AG04450 (cell line): ENCODE results near the gene PLXNA4. TPM values are rescaled to one million over a fixed set of nuclear protein-coding genes. Genes with fewer than 3 reads are reported as not detected.

Experiments
- CTCF ChIA-PET: fragments of 300-600, 350-600 bp; formaldehyde crosslinking; extraction: SDS; loops from one replicate; lab custom pipeline; 2022; ENCODE audit warnings: antibody characterized with exemption, inconsistent platforms; lab: Charles Lee
- POLR2A ChIA-PET: fragments of 350-600 bp; formaldehyde crosslinking; extraction: SDS; loops from one replicate; lab custom pipeline; 2021; ENCODE audit warnings: antibody characterized with exemption, inconsistent platforms; lab: Yijun Ruan, JAX
- DNase-seq: peaks from one replicate; pipeline ENCODE4 v3.0.0-alpha.2; 2011; ENCODE audit warnings: low read depth, low spot score
- H3K27ac ChIP-seq: one replicate; pipeline ENCODE4 v1.5.1; 2012; ENCODE audit warnings: low read depth, low read length, control low read depth
- H3K27me3 ChIP-seq: one replicate; pipeline ENCODE4 v1.6.0; 2012; ENCODE audit warnings: low read length; ENCODE audit not compliant: control insufficient read depth, insufficient read depth
- H3K4me3 ChIP-seq: 2 replicates; pipeline ENCODE4 v1.5.1; 2011; ENCODE audit warnings: mild to moderate bottlenecking, low read depth, low read length, control low read depth
- H3K9me3 ChIP-seq: 2 replicates; pipeline ENCODE4 v1.5.1; 2012; ENCODE audit warnings: low read length; ENCODE audit not compliant: control insufficient read depth, insufficient read depth
- CTCF ChIP-seq: IDR thresholded peaks from 2 replicates; pipeline ENCODE4 v1.5.1; 2011; ENCODE audit warnings: low read depth, low read length, control low read depth, inconsistent platforms
- polyA plus RNA-seq: library from polyadenylated mRNA; depleted of rRNA; stranded (reverse); fragments of >200 nt; gene quantifications from 2 replicates; pipeline ENCODE4 v1.2.3, GENCODE V29; 2011

PLXNA4 gene
- polyA plus RNA-seq, 1 experiment = 0.05 TPM

DNA sequence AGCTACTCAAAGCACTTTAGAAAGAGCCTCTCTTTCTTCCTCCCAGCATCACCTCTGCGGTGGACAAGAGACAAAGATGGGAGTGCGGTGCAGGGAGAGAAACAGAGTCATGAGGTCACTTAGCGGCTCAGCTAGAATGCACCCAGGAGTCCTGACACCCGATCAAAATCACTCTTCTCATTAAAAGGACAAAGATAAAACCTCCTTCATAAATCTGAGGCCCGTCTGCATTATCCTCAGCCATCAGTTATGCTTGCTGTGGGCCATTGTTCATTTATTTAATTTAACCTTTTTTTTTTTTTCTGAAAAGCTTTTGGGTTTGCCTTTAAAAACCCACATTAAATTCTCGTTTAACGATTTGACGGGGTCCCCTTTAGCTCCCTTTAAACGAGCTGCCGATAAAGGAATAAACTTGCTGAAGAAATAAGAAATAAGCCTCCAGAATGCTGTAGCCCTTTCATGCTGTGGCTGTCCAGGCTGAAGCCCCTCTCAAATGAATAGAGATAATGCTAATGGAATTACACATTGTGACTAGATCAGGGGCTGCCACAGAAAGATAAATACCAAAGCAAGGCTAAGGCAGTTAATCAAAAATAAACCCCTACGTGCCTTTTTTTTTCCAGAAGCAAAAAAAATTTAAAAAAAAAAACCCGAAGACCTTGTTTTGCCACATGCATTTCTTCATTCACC lies 16.1 kb upstream of the PLXNA4 start:
- H3K27ac ChIP-seq = no peak overlapping the region
- no peaks in the 10 kb centered on the region for H3K9me3 ChIP-seq
- DNase-seq = no peak
- no peak overlapping the region for H3K4me3 ChIP-seq
- no peaks in the 10 kb centered on the region for H3K27me3 ChIP-seq
- TF ChIP-seq CTCF = no peak
- POLR2A ChIA-PET = no interaction called here
- CTCF ChIA-PET = interaction anchor here (0.6 kb wide), 2 partner anchors 12 to 99 kb away, joined by 3 read pairs; no protein-coding TSS in a partner anchor

- Histone ChIP-seq H3K4me3 (no peak overlapping the region), H3K27ac (no peak overlapping the region), H3K27me3 (no peaks in the 10 kb centered on the region), H3K9me3 (no peaks in the 10 kb centered on the region)
- ChIA-PET CTCF (interaction anchor here (1.9 kb wide), 1 partner anchor 10 kb away, joined by 16 read pairs; no protein-coding TSS in a partner anchor), POLR2A (no interaction called here)
- DNase-seq = no peak
- TF ChIP-seq CTCF = no peak
Measured at GRCh38 chr7:132590162-132590561, 13.9 kb upstream of the PLXNA4 start.

DNA sequence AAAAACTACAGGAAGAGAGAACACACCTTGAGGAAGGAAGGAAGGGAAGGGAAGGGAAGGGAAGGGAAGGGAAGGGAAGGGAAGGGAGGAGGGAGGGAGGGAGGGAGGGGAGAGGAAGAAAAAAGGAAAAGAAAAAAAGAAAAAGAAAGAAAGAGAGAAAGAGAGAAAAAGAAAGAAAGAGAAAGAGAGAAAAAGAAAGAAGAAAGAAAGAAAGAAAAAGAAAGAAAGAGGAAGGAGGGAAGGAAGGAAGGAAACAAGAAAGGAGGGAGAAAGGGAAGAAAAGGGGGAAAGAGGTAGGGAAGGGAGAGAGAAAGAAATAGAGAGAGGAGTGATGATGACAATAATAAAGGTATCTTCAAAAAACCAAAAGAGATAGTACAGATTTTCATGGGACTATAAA lies 12.3 kb upstream of the PLXNA4 start:
- DNase-seq = no peak
- POLR2A ChIA-PET = no interaction called here
- Histone ChIP-seq H3K4me3 (no peak overlapping the region), H3K27ac (no peak overlapping the region), H3K9me3 (no peaks in the 10 kb centered on the region), H3K27me3 (no peaks in the 10 kb centered on the region)
- TF ChIP-seq CTCF = no peak
- CTCF ChIA-PET = interaction anchor here (1.9 kb wide), 1 partner anchor 8 kb away, joined by 16 read pairs; no protein-coding TSS in a partner anchor

DNA sequence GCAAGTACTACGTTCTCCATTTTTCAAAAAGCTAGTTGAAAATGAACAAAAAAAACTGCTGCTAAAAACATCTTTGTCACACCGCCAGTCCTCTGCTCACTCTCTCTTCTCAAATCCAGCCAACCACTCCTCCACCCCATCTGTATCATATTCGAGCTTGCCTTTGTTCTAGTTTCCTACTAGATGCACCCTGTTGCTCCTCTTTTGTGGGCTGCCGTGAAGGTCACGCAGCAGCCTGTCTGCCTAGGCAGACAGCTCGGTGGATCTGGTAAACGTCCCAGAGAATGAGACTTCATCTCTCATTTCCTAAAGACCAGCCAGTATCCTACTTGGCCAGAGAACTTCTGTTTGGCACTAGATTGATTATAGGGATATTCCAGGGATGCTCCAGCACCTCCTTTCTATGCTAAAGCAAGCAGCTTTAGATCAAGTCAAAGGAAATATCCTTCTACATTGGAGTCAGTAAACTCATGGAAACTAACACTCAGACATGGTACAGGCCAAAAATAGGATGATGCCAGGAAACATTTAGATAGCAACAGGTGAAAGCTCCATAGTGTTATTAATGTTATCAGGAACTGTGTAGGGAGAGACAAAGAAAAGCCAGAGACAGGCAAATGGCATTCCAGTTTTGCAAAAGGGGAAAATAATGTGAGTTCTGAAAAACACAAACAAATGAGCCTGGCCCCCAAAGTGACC lies 8.7 kb upstream of the PLXNA4 start:
- ChIA-PET POLR2A (no interaction called here), CTCF (interaction anchor here (0.7 to 1.2 kb wide), 2 partner anchors 266 to 640 kb away, joined by 3 to 5 read pairs; no protein-coding TSS in a partner anchor)
- no peak for TF ChIP-seq CTCF
- no peak for DNase-seq
- Histone ChIP-seq H3K27me3 (peaks cover under 1% of the 10 kb centered on the region), H3K27ac (no peak overlapping the region), H3K4me3 (no peak overlapping the region), H3K9me3 (no peaks in the 10 kb centered on the region)

DNA sequence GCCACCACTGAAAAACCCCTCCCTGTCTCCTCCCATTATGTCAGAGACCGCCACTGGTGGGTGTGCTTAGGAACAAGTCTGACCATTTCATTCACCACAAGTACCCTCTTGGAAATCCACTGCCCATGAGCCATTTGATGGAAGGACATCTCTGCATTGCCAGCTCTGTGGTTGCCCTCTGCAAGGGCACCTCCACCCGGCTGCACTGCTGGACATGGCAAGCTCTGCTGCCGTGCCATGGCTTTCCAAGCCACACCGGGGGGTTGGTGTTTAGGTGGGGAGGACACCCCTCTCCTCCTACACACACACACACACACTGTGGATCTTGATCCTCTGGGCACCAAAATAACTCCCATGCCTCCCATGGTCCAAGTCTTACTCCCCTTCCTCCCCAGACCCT lies 5.2 kb upstream of the PLXNA4 start:
- DNase-seq = no peak
- POLR2A ChIA-PET = no interaction called here
- Histone ChIP-seq H3K27me3 (peaks cover 22% of the 10 kb centered on the region), H3K27ac (no peak overlapping the region), H3K4me3 (no peak overlapping the region), H3K9me3 (no peaks in the 10 kb centered on the region; the same call in 1 of the 2 replicates)
- CTCF ChIA-PET = interaction anchor here (0.7 to 2.3 kb wide), 12 partner anchors 8 to 1287 kb away, joined by 3 to 22 read pairs (median 6); no protein-coding TSS in a partner anchor
- no peak for TF ChIP-seq CTCF
